IMR-90 (cell line): ENCODE measurements around the gene ITLN1. TPM values are rescaled to one million over a fixed set of nuclear protein-coding genes. Genes with fewer than 3 reads are reported as not detected.

Source experiments
- ATAC-seq: fragments of 200-7000 bp; cut with Tn5 transposase; 2 replicates; pipeline ENCODE4 v1.9.1; 2020; ENCODE audit warnings: low read depth, mild to moderate bottlenecking, moderate library complexity
- BruUV-seq: library from RNA; stranded (reverse); fragments of 400-500 nt; replicated peaks from 2 replicates; lab custom pipeline; 2021; lab: Mats Ljungman, UMichigan
- CTCF ChIA-PET: fragments of 300-600 bp; formaldehyde crosslinking; extraction: SDS; loops from one replicate; lab custom pipeline; 2021; ENCODE audit warnings: antibody characterized with exemption; lab: Yijun Ruan, JAX
- POLR2A ChIA-PET: fragments of 300-600 bp; sonication (Branson Sonifier 250); formaldehyde crosslinking; loops from one replicate; lab custom pipeline; 2022; ENCODE audit warnings: antibody characterized with exemption; ENCODE audit not compliant: unreplicated experiment; lab: Charles Lee
- DNase-seq: peaks from one replicate; pipeline ENCODE4 v3.0.0; 2013
- H2AFZ ChIP-seq: replicated peaks from 2 replicates; pipeline ENCODE3; 2013; ENCODE audit warnings: low read length, mild to moderate bottlenecking; ENCODE audit not compliant: poor library complexity
- H2AK5ac ChIP-seq: 2 replicates; pipeline ENCODE4 v1.6.1; 2013; ENCODE audit warnings: low read depth, low read length, inconsistent platforms
- H2AK9ac ChIP-seq: replicated peaks from 2 replicates; pipeline ENCODE3; 2013; ENCODE audit warnings: mild to moderate bottlenecking, low read depth, low read length, moderate library complexity; ENCODE audit not compliant: poor library complexity
- H2BK120ac ChIP-seq: 2 replicates; pipeline ENCODE4 v1.6.1; 2013; ENCODE audit warnings: low read depth, low read length, inconsistent platforms
- H2BK15ac ChIP-seq: 3 replicates; pipeline ENCODE4 v1.6.1; 2013; ENCODE audit warnings: low read depth, low read length, inconsistent platforms
- H2BK20ac ChIP-seq: 2 replicates; pipeline ENCODE4 v1.6.1; 2013; ENCODE audit warnings: low read depth, mild to moderate bottlenecking, inconsistent platforms, low read length, moderate library complexity
- H2BK5ac ChIP-seq: 2 replicates; pipeline ENCODE4 v1.6.1; 2013; ENCODE audit warnings: mild to moderate bottlenecking, low read depth, low read length, inconsistent platforms; ENCODE audit not compliant: poor library complexity, severe bottlenecking
- H3K14ac ChIP-seq: replicated peaks from 2 replicates; pipeline ENCODE4 v1.6.1; 2013; ENCODE audit warnings: low read depth, low read length, inconsistent platforms
- H3K18ac ChIP-seq: 2 replicates; pipeline ENCODE4 v1.6.1; 2013; ENCODE audit warnings: low read depth, low read length, control low read depth
- H3K23ac ChIP-seq: 2 replicates; pipeline ENCODE4 v1.6.1; 2013; ENCODE audit warnings: low read depth, low read length, inconsistent platforms
- H3K27ac ChIP-seq: 2 replicates; pipeline ENCODE4 v1.5.1; 2013; ENCODE audit warnings: mild to moderate bottlenecking, control low read depth, low read length; ENCODE audit not compliant: insufficient read depth
- H3K27me3 ChIP-seq: 2 replicates; pipeline ENCODE4 v1.6.1; 2013; ENCODE audit warnings: low read length; ENCODE audit not compliant: control insufficient read depth, insufficient read depth
- H3K36me3 ChIP-seq: 2 replicates; pipeline ENCODE4 v1.6.1; 2013; ENCODE audit warnings: low read length, mixed read lengths; ENCODE audit not compliant: control insufficient read depth, insufficient read depth
- H3K4ac ChIP-seq: 2 replicates; pipeline ENCODE4 v1.6.1; 2013; ENCODE audit warnings: low read depth, low read length, inconsistent platforms
- H3K4me1 ChIP-seq: 2 replicates; pipeline ENCODE4 v1.6.1; 2013; ENCODE audit warnings: low read length, mixed read lengths; ENCODE audit not compliant: control insufficient read depth, insufficient read depth
- H3K4me2 ChIP-seq: 2 replicates; pipeline ENCODE4 v1.6.1; 2013; ENCODE audit warnings: low read depth, mild to moderate bottlenecking, control low read depth, low read length, moderate library complexity
- H3K4me3 ChIP-seq: 2 replicates; pipeline ENCODE4 v1.5.1; 2013; ENCODE audit warnings: low read depth, mild to moderate bottlenecking, control low read depth, low read length, moderate library complexity; ENCODE audit not compliant: insufficient read depth
- H3K56ac ChIP-seq: 2 replicates; pipeline ENCODE4 v1.6.1; 2013; ENCODE audit warnings: low read length, inconsistent platforms; ENCODE audit not compliant: insufficient read depth; ENCODE audit errors: extremely low read depth
- H3K79me1 ChIP-seq, 2 experiments: 2 replicates each; pipeline ENCODE4 v1.6.1; 2013; ENCODE audit warnings: low read length in 2 of 2, inconsistent platforms in 1 of 2, low read depth in 1 of 2
- H3K9ac ChIP-seq: 2 replicates; pipeline ENCODE4 v1.6.1; 2013; ENCODE audit warnings: low read depth, low read length, control low read depth
- H3K9me1 ChIP-seq: 2 replicates; pipeline ENCODE4 v1.6.1; 2013; ENCODE audit warnings: low read length, inconsistent platforms; ENCODE audit not compliant: insufficient read depth
- H3K9me3 ChIP-seq: 2 replicates; pipeline ENCODE4 v1.6.1; 2013; ENCODE audit warnings: low read length; ENCODE audit not compliant: control insufficient read depth, insufficient read depth
- H4K20me1 ChIP-seq: 2 replicates; pipeline ENCODE4 v1.6.1; 2013; ENCODE audit warnings: low read length, inconsistent platforms; ENCODE audit not compliant: insufficient read depth
- H4K5ac ChIP-seq: 2 replicates; pipeline ENCODE4 v1.6.1; 2013; ENCODE audit warnings: mild to moderate bottlenecking, low read depth, low read length, control low read depth
- H4K8ac ChIP-seq, 2 experiments: 2 replicates each; pipeline ENCODE4 v1.6.1; 2013; ENCODE audit warnings: low read depth in 2 of 2, low read length in 2 of 2, control low read depth in 1 of 2, inconsistent platforms in 1 of 2
- H4K91ac ChIP-seq: 2 replicates; pipeline ENCODE4 v1.6.1; 2013; ENCODE audit warnings: low read depth, low read length, inconsistent platforms; ENCODE audit not compliant: insufficient read depth
- CEBPB ChIP-seq: IDR thresholded peaks from 2 replicates; pipeline ENCODE4 v1.6.1; 2012; ENCODE audit warnings: low read depth, low read length, improper control_type of control experiment
- CHD1 ChIP-seq: IDR thresholded peaks from 2 replicates; pipeline ENCODE4 v1.6.1; 2012; ENCODE audit warnings: low read depth, low read length, improper control_type of control experiment
- FOS ChIP-seq: fragments of 150-350 bp; IDR thresholded peaks from 2 replicates; pipeline ENCODE4 v1.6.1; 2016; ENCODE audit warnings: low read depth, low read length
- MAFK ChIP-seq: IDR thresholded peaks from 2 replicates; pipeline ENCODE4 v1.6.1; 2012; ENCODE audit warnings: low read depth, low read length, improper control_type of control experiment
- MAZ ChIP-seq: IDR thresholded peaks from 2 replicates; pipeline ENCODE4 v1.6.1; 2012; ENCODE audit warnings: low read depth, mild to moderate bottlenecking, low read length, improper control_type of control experiment, moderate library complexity, borderline replicate concordance
- MXI1 ChIP-seq: IDR thresholded peaks from 2 replicates; pipeline ENCODE4 v1.6.1; 2012; ENCODE audit warnings: low read depth, mild to moderate bottlenecking, low read length, moderate library complexity, borderline replicate concordance
- NFE2L2 ChIP-seq: fragments of 150-350 bp; IDR thresholded peaks from 2 replicates; pipeline ENCODE4 v1.6.1; 2016; ENCODE audit warnings: low read depth, mild to moderate bottlenecking, low read length
- POLR2A ChIP-seq: IDR thresholded peaks from 2 replicates; pipeline ENCODE4 v1.6.1; 2012; ENCODE audit warnings: mild to moderate bottlenecking, low read depth, low read length
- RAD21 ChIP-seq: IDR thresholded peaks from 2 replicates; pipeline ENCODE4 v1.6.1; 2012; ENCODE audit warnings: low read length, improper control_type of control experiment
- RCOR1 ChIP-seq: IDR thresholded peaks from 2 replicates; pipeline ENCODE4 v1.6.1; 2012; ENCODE audit warnings: mild to moderate bottlenecking, low read length, improper control_type of control experiment; ENCODE audit not compliant: insufficient replicate concordance
- RFX5 ChIP-seq: IDR thresholded peaks from 2 replicates; pipeline ENCODE4 v1.8.0; 2012; ENCODE audit warnings: low read depth, mild to moderate bottlenecking, low read length, moderate library complexity
- SMC3 ChIP-seq: fragments of 150-350 bp; IDR thresholded peaks from 2 replicates; pipeline ENCODE4 v1.6.1; 2016; ENCODE audit warnings: low read depth, mild to moderate bottlenecking, antibody characterized with exemption, low read length, moderate library complexity
- WGBS, 2 experiments: methylation state at CpG; one replicate each; pipeline versions ENCODE4 v1.1.5 to v1.1.7; 2013; ENCODE audit warnings: missing lambda C conversion rate in 2 of 2; ENCODE audit not compliant: insufficient read length in 1 of 2; ENCODE audit errors: extremely low coverage in 2 of 2; 5-methylcytosine and 5-hydroxymethylcytosine counted together
- dilution Hi-C: fragments of 300-500 bp; cut with HindIII; formaldehyde crosslinking; loops from one replicate; pipeline ENCODE4 v1.14.3; 2018; ENCODE audit warnings: low sequenced_read_pairs; ENCODE audit not compliant: unreplicated experiment
- in situ Hi-C: fragments of 300-500 bp; cut with MboI; formaldehyde crosslinking; loops from 3 replicates; pipeline ENCODE4 v1.14.3; 2019; ENCODE audit warnings: low sequenced_read_pairs, inconsistent platforms, mixed read lengths
- intact Hi-C: fragments of 100-400 bp; cut with micrococcal nuclease; formaldehyde crosslinking; loops from 2 replicates; pipeline ENCODE4 v1.10.0; 2022
- polyA plus RNA-seq, 3 experiments: library from polyadenylated mRNA; depleted of rRNA; stranded (reverse); fragments of >200 nt; gene quantifications; 2 replicates each; pipeline ENCODE4 v1.2.3, GENCODE V29; 2012; ENCODE audit warnings: low replicate concordance in 1 of 3
- total RNA-seq: library from RNA; depleted of rRNA; stranded (reverse); fragments of >200 nt; gene quantifications from 2 replicates; pipeline ENCODE4 v1.2.3, GENCODE V29; 2012
- TF ChIP-seq, protein P1 (sequence below): fragments of 150-350 bp; IDR thresholded peaks from 2 replicates; pipeline ENCODE4 v1.6.1; 2017; ENCODE audit warnings: mild to moderate bottlenecking, antibody characterized with exemption, low read length, low read depth
- TF ChIP-seq, protein P2 (sequence below): fragments of 150-350 bp; IDR thresholded peaks from 2 replicates; pipeline ENCODE4 v1.6.1; 2016; ENCODE audit warnings: low read depth, mild to moderate bottlenecking, low read length, moderate library complexity, borderline replicate concordance
- TF ChIP-seq, protein P3 (sequence below): conservative IDR thresholded peaks from 2 replicates; pipeline ENCODE4 v1.5.1; 2012; ENCODE audit warnings: mild to moderate bottlenecking, low read depth, low read length, improper control_type of control experiment

ITLN1 gene
- total and polyA plus RNA-seq, 2 of the 4 experiments (the other 2 are of a cell fraction): not detected

DNA sequence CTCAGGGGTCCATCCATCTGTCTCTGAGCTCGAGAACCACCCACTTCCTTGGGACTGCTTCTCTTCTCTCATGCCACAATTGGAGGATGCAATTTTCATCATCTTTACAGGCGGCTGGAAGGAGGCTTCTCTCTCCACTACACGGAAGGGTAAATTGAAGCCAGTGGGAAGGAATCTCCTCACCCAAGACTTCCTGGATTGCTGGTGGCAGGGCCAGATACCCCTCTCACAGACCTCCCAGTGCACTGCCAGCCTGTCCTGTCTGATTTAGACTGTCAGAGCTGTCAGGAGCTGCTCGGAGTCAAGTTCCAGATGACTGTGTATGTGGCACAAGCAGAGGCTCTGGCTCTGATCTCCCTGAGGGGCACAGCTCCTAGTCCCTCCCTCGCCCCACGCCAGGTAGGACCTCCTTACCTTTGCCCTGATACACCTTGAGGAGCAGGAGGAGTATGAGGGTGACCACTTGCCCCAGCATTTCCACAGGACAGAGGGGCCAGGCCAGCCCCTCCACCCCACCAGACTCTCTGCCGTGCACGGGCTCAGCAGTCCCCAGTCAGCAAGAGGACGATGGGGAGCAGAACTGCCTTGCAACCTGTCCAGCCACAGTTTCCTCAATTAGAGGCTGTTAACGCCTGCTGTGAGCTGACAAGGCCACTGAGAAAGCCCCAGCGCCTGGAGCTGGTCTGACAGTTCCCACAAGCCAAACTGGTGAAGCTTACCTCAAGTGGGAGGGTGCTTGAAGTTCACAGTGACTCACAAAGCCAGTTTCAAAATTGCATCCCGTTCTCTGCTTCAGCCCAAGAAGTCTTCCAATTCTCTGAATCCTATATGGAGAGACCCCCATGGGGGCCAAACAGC, 22.5 kb downstream of the ITLN1 start, which contains the start of gene CD244:
Gene CD244, minus strand, starts transcription at position 685 of the 858 bp plus-strand sequence. Its CDS starts 210 bp downstream, at position 475.
- no peak within 1 kb of the TSS for H4K8ac ChIP-seq
- in situ Hi-C loops (no loop called here), intact Hi-C loops (no loop called here), dilution Hi-C loops (no loop called here)
- H4K91ac ChIP-seq: no peak within 1 kb of the TSS
- ATAC-seq: no peak
- H4K20me1 ChIP-seq: no peaks in the 10 kb centered on the region
- no peaks in the 10 kb centered on the region for H3K79me1 ChIP-seq
- DNase-seq: no peak
- no peak within 1 kb of the TSS for H2BK20ac ChIP-seq
- no peak within 1 kb of the TSS for H2AFZ ChIP-seq
- H3K14ac ChIP-seq: no peak within 1 kb of the TSS
- H3K18ac ChIP-seq: no peak within 1 kb of the TSS
- CTCF ChIA-PET: no interaction called here
- H4K5ac ChIP-seq: no peak within 1 kb of the TSS
- H3K9ac ChIP-seq: no peak within 1 kb of the TSS
- no peaks in the 10 kb centered on the region for H3K9me1 ChIP-seq
- H3K27me3 ChIP-seq: no peaks in the 10 kb centered on the region
- no peak within 1 kb of the TSS for H2BK5ac ChIP-seq
- no peak within 1 kb of the TSS for H2BK120ac ChIP-seq
- no peak within 1 kb of the TSS for H3K4ac ChIP-seq
- POLR2A ChIA-PET: no interaction called here
- no peak within 1 kb of the TSS for H3K27ac ChIP-seq
- no peaks in the 10 kb centered on the region for H3K36me3 ChIP-seq
- H2BK15ac ChIP-seq: no peak within 1 kb of the TSS
- no peaks in the 10 kb centered on the region for H3K4me1 ChIP-seq
- no peak within 1 kb of the TSS for H2AK9ac ChIP-seq
- no peak within 1 kb of the TSS for H3K23ac ChIP-seq
- WGBS, 2 experiments: 23% methylated on average over 5 of the region's 12 CpGs; no CpG with 5 or more reads in 1 of the 2 experiments
- no TSS peak for BruUV-seq
- H2AK5ac ChIP-seq: no peak within 1 kb of the TSS
- no peak within 1 kb of the TSS for H3K4me3 ChIP-seq
- no peaks in the 10 kb centered on the region for H3K9me3 ChIP-seq
- H3K4me2 ChIP-seq: no peak within 1 kb of the TSS
- no peak within 1 kb of the TSS for H3K56ac ChIP-seq
- no peak for TF ChIP-seq FOS
- TF ChIP-seq, protein P1, sequence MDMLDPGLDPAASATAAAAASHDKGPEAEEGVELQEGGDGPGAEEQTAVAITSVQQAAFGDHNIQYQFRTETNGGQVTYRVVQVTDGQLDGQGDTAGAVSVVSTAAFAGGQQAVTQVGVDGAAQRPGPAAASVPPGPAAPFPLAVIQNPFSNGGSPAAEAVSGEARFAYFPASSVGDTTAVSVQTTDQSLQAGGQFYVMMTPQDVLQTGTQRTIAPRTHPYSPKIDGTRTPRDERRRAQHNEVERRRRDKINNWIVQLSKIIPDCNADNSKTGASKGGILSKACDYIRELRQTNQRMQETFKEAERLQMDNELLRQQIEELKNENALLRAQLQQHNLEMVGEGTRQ: no peak
- TF ChIP-seq SMC3: no peak
- no peak for TF ChIP-seq RAD21
- TF ChIP-seq RFX5: no peak
- TF ChIP-seq CHD1: no peak
- no peak for TF ChIP-seq CEBPB
- no peak for TF ChIP-seq MXI1
- TF ChIP-seq MAZ: no peak
- TF ChIP-seq RCOR1: no peak
- no peak for TF ChIP-seq MAFK
- no peak for TF ChIP-seq POLR2A
- no peak for TF ChIP-seq NFE2L2
- TF ChIP-seq, protein P2, sequence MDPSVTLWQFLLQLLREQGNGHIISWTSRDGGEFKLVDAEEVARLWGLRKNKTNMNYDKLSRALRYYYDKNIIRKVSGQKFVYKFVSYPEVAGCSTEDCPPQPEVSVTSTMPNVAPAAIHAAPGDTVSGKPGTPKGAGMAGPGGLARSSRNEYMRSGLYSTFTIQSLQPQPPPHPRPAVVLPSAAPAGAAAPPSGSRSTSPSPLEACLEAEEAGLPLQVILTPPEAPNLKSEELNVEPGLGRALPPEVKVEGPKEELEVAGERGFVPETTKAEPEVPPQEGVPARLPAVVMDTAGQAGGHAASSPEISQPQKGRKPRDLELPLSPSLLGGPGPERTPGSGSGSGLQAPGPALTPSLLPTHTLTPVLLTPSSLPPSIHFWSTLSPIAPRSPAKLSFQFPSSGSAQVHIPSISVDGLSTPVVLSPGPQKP: no peak
- TF ChIP-seq, protein P3, sequence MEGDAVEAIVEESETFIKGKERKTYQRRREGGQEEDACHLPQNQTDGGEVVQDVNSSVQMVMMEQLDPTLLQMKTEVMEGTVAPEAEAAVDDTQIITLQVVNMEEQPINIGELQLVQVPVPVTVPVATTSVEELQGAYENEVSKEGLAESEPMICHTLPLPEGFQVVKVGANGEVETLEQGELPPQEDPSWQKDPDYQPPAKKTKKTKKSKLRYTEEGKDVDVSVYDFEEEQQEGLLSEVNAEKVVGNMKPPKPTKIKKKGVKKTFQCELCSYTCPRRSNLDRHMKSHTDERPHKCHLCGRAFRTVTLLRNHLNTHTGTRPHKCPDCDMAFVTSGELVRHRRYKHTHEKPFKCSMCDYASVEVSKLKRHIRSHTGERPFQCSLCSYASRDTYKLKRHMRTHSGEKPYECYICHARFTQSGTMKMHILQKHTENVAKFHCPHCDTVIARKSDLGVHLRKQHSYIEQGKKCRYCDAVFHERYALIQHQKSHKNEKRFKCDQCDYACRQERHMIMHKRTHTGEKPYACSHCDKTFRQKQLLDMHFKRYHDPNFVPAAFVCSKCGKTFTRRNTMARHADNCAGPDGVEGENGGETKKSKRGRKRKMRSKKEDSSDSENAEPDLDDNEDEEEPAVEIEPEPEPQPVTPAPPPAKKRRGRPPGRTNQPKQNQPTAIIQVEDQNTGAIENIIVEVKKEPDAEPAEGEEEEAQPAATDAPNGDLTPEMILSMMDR: no peak
